D721Med (cell line): ENCODE measurements around the gene PAFAH2.

Experiments used
- DNase-seq: peaks from one replicate; pipeline ENCODE4 v3.0.0; 2011; ENCODE audit warnings: low spot score; ENCODE audit not compliant: insufficient read length
- FAIRE-seq: peaks from 2 replicates; lab custom pipeline; 2011; peaks lifted over from hg19 to GRCh38; lab: Jason Lieb, UNC
- CTCF ChIP-seq: IDR thresholded peaks from 2 replicates; pipeline ENCODE4 v1.5.1; 2012; ENCODE audit warnings: mild to moderate bottlenecking, control low read depth; ENCODE audit not compliant: insufficient read depth; ENCODE audit errors: missing control alignments

The PAFAH2 gene

GRCh38 chr1:26017606-26018005 is 19.7 kb upstream of the PAFAH2 start:
- no peak for TF ChIP-seq CTCF
- FAIRE-seq: no peak
- no peak for DNase-seq

DNA sequence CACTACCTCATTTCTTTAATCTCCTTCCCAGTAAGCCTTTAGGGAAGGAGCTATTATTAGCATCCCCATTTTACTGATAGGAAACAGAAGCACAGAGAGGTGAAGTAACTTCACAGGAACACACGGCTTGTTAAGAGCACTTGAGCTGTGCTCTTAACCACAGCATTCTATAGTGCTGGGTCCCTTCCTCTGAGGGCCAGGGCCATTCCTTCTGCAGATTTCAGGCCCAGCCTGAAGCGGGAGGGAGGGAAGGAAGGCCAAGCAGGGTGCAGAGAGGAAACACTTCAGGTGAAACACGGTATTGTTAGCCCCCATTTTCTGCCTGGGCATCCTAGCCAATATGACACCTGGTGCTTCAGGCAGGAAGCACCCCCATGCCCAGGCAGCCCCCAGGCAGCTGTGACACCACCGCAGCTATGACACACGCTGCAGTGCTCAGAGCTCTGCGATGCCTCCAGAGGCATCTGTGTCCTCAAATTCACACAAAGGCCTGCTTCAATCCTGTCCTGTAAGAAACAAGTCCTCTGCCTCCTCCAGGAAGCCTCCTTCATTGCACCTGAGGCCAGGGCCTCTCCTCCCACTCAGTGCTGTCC is 19.2 kb upstream of the PAFAH2 start:
- no peak for FAIRE-seq
- no peak for TF ChIP-seq CTCF
- no peak for DNase-seq

GRCh38 chr1:26016258-26016952 is 18.5 kb upstream of the PAFAH2 start:
- TF ChIP-seq CTCF: no peak
- no peak for DNase-seq
- FAIRE-seq: no peak

DNA sequence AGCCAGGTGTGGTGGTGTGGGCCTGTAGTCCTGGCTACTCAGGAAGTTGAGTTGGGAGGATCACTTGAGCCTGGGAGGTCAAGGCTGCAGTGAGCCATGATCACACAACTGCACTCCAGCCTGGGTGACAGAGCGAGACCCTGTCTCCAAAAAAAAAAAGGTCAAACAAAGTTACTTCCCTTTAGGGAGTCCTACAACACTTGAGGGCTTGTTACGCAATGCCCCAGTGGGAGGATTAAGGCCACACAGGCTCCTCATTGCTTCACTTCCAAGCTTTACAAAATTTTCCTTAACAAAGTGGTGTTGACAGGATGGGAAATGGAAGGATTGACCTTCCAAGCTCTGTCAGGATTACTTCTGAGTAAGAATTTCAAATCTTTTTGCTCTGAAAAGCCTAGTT is 17.5 kb upstream of the PAFAH2 start:
- DNase-seq: no peak

GRCh38 chr1:26014179-26014578 is 16.3 kb upstream of the PAFAH2 start:
- no peak for TF ChIP-seq CTCF
- no peak for FAIRE-seq

More for the DNA sequence above, 17.5 kb upstream of the PAFAH2 start:
- FAIRE-seq: no peak
- no peak for TF ChIP-seq CTCF

DNA sequence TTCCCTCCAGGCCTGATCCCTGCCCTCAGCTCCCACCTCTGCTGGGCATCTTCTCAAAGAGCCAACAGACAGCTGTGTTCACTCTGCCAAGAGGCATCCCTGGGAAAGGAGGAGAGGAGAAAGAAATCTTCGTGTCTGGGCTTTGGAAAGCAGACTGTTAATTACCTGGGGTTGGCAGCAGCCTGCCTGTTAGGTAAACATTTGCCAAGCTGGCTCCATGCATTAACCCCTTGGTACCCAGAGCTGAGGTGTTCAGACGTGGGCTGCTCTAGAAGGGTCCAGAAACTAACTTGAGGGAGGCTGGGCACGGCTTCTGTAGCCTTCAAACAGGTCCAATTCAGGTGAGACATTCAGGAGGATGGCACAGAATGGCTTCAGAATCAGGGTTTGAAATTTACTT is 15.0 kb upstream of the PAFAH2 start:
- no peak for FAIRE-seq
- DNase-seq: no peak
- TF ChIP-seq CTCF: no peak

More at GRCh38 chr1:26014179-26014578, 16.3 kb upstream of the PAFAH2 start:
- no peak for DNase-seq

- DNase-seq (no peak), FAIRE-seq (no peak)
- TF ChIP-seq CTCF: no peak
These were observed 13.0 kb upstream of the PAFAH2 start for GRCh38 chr1:26010825-26011224.
